SK-N-SH (cell line): ENCODE data around the gene MTPN. TPM values are rescaled to one million over a fixed set of nuclear protein-coding genes. Genes with fewer than 3 reads are reported as not detected.

ENCODE experiments used
- CTCF ChIA-PET: fragments of 300-600, 350-600 bp; formaldehyde crosslinking; extraction: SDS; loops from one replicate; lab custom pipeline; 2021; lab: Yijun Ruan, JAX
- POLR2A ChIA-PET: fragments of 350-600 bp; sonication (Branson Sonifier 250); formaldehyde crosslinking; extraction: SDS; loops from one replicate; lab custom pipeline; 2020; ENCODE audit warnings: antibody characterized with exemption, inconsistent platforms; lab: Yijun Ruan, JAX
- DNase-seq: peaks from one replicate; pipeline ENCODE4 v3.0.0; 2012
- H2AFZ ChIP-seq: fragments of 200-600 bp; sonication (generic); 2 replicates; pipeline ENCODE4 v1.8.1; 2016; ENCODE audit warnings: antibody characterized with exemption, mild to moderate bottlenecking, low read depth
- H3F3A ChIP-seq: fragments of 200-600 bp; sonication (generic); replicated peaks from 2 replicates; pipeline ENCODE3; 2016; ENCODE audit warnings: antibody characterized with exemption, mild to moderate bottlenecking; ENCODE audit not compliant: insufficient read depth
- H3K27ac ChIP-seq, 2 experiments: fragments of 200-500 bp in 1 of 2; fragments of 200-600 bp in 1 of 2; sonication (Bioruptor generic) in 1 of 2; sonication (generic), shearing (Covaris generic) in 1 of 2; 2 replicates each; pipeline versions ENCODE4 v1.5.1 to v1.6.1; 2014 to 2016; ENCODE audit warnings: low read depth in 2 of 2, inconsistent platforms in 1 of 2, low read length in 1 of 2, mild to moderate bottlenecking in 1 of 2, mixed read lengths in 1 of 2
- H3K27me3 ChIP-seq: fragments of 200-600 bp; sonication (generic), shearing (Covaris generic); 2 replicates; pipeline ENCODE4 v1.6.1; 2016; ENCODE audit warnings: mixed run types; ENCODE audit not compliant: insufficient read depth
- H3K36me3 ChIP-seq, 2 experiments: fragments of 200-500 bp in 1 of 2; fragments of 200-600 bp in 1 of 2; sonication (Bioruptor generic) in 1 of 2; sonication (generic) in 1 of 2; replicated peaks in 1 of 2; 2 replicates each; pipeline versions ENCODE3 to v1.5.1; 2014 to 2016; ENCODE audit warnings: low read length in 1 of 2, mild to moderate bottlenecking in 1 of 2; ENCODE audit not compliant: insufficient read depth in 2 of 2, control insufficient read depth in 1 of 2
- H3K4me1 ChIP-seq, 2 experiments: fragments of 200-500 bp in 1 of 2; fragments of 200-600 bp in 1 of 2; sonication (Bioruptor generic) in 1 of 2; sonication (generic), shearing (Covaris generic) in 1 of 2; 2 replicates each; pipeline versions ENCODE4 v1.5.1 to v1.6.1; 2014 to 2016; ENCODE audit warnings: low read depth in 1 of 2, low read length in 1 of 2, mixed run types in 1 of 2; ENCODE audit not compliant: insufficient read depth in 2 of 2, control insufficient read depth in 1 of 2
- H3K4me2 ChIP-seq: fragments of 200-600 bp; sonication (generic), shearing (Covaris generic); 2 replicates; pipeline ENCODE4 v1.6.1; 2017; ENCODE audit warnings: mixed run types
- H3K4me3 ChIP-seq, 2 experiments: fragments of 200-500 bp in 1 of 2; fragments of 200-600 bp in 1 of 2; sonication (Bioruptor generic) in 1 of 2; sonication (generic), shearing (Covaris generic) in 1 of 2; 2 replicates each; pipeline versions ENCODE4 v1.5.1 to v1.8.1; 2014 to 2016; ENCODE audit warnings: low read depth in 2 of 2, inconsistent platforms in 1 of 2, low read length in 1 of 2, mild to moderate bottlenecking in 1 of 2, mixed read lengths in 1 of 2, moderate library complexity in 1 of 2
- H3K79me2 ChIP-seq: fragments of 200-600 bp; sonication (generic); 2 replicates; pipeline ENCODE4 v1.8.1; 2017; ENCODE audit warnings: mild to moderate bottlenecking; ENCODE audit not compliant: insufficient read depth
- H3K9ac ChIP-seq: fragments of 200-600 bp; sonication (generic); 2 replicates; pipeline ENCODE4 v1.6.1; 2017; ENCODE audit warnings: mixed run types
- H3K9me2 ChIP-seq: fragments of 200-600 bp; sonication (generic); 2 replicates; pipeline ENCODE4 v1.6.1; 2017; ENCODE audit warnings: mixed run types
- H3K9me3 ChIP-seq: fragments of 200-600 bp; sonication (generic); 2 replicates; pipeline ENCODE4 v1.6.1; 2017; ENCODE audit warnings: mixed run types, mild to moderate bottlenecking, moderate library complexity
- H4K20me1 ChIP-seq: fragments of 200-600 bp; sonication (generic); 2 replicates; pipeline ENCODE4 v1.6.1; 2017; ENCODE audit warnings: mild to moderate bottlenecking, mixed run types; ENCODE audit not compliant: insufficient read depth
- CHD2 ChIP-seq: fragments of 150-350 bp; IDR thresholded peaks from 2 replicates; pipeline ENCODE4 v1.6.1; 2018; ENCODE audit warnings: low read length; ENCODE audit not compliant: partially characterized antibody
- CTCF ChIP-seq: fragments of 200-600 bp; sonication (generic); IDR thresholded peaks from 2 replicates; pipeline ENCODE4 v1.6.1; 2017; ENCODE audit warnings: antibody characterized with exemption, mild to moderate bottlenecking, moderate library complexity
- ELF1 ChIP-seq: IDR thresholded peaks from 2 replicates; pipeline ENCODE4 v1.4.0; 2012
- EZH2phosphoT487 ChIP-seq: fragments of 200-600 bp; sonication (generic); IDR thresholded peaks from 2 replicates; pipeline ENCODE4 v1.6.1; 2017; ENCODE audit warnings: low read depth, mixed run types, mild to moderate bottlenecking, antibody characterized with exemption, moderate library complexity, borderline replicate concordance
- FOXJ3 ChIP-seq: sonication (generic); formaldehyde crosslinking; IDR thresholded peaks from 2 replicates; pipeline ENCODE4 v1.5.1; 2020; ENCODE audit warnings: mild to moderate bottlenecking, missing genetic modification reagents
- FOXM1 ChIP-seq: IDR thresholded peaks from 2 replicates; pipeline ENCODE4 v1.4.0; 2012; ENCODE audit warnings: low read depth, mild to moderate bottlenecking
- GABPA ChIP-seq: IDR thresholded peaks from 2 replicates; pipeline ENCODE4 v1.4.0; 2012; ENCODE audit warnings: low read depth, mild to moderate bottlenecking
- GATA2 ChIP-seq: sonication (generic); formaldehyde crosslinking; IDR thresholded peaks from 2 replicates; pipeline ENCODE4 v1.5.0; 2020; ENCODE audit warnings: mild to moderate bottlenecking, missing genetic modification reagents
- JUND ChIP-seq: IDR thresholded peaks from 2 replicates; pipeline ENCODE4 v1.4.0; 2012
- MAX ChIP-seq: IDR thresholded peaks from 2 replicates; pipeline ENCODE4 v1.4.0; 2012; ENCODE audit warnings: low read depth
- MEF2A ChIP-seq: IDR thresholded peaks from 2 replicates; pipeline ENCODE4 v1.4.0; 2012; ENCODE audit warnings: low read depth, borderline replicate concordance
- NFIC ChIP-seq: IDR thresholded peaks from 2 replicates; pipeline ENCODE4 v1.4.0; 2012; ENCODE audit warnings: borderline replicate concordance
- PBX3 ChIP-seq: IDR thresholded peaks from 2 replicates; pipeline ENCODE4; 2012
- POLR2AphosphoS5 ChIP-seq: IDR thresholded peaks from 2 replicates; pipeline ENCODE4 v1.6.1; 2012; ENCODE audit warnings: low read depth, low read length
- RAD21 ChIP-seq: IDR thresholded peaks from 2 replicates; pipeline ENCODE4 v1.6.1; 2012; ENCODE audit warnings: mild to moderate bottlenecking, low read length
- RCOR1 ChIP-seq: fragments of 150-350 bp; IDR thresholded peaks from 2 replicates; pipeline ENCODE4 v1.6.1; 2017; ENCODE audit warnings: antibody characterized with exemption, low read length
- RFX5 ChIP-seq: IDR thresholded peaks from 2 replicates; pipeline ENCODE4 v1.6.1; 2012; ENCODE audit warnings: mild to moderate bottlenecking, improper control_type of control experiment, low read length
- RXRA ChIP-seq: IDR thresholded peaks from 2 replicates; pipeline ENCODE4 v1.4.0; 2012; ENCODE audit warnings: low read depth, mild to moderate bottlenecking, borderline replicate concordance
- SIN3A ChIP-seq: IDR thresholded peaks from 2 replicates; pipeline ENCODE4 v1.6.1; 2012; ENCODE audit warnings: low read depth, mild to moderate bottlenecking, low read length, moderate library complexity, borderline replicate concordance
- TEAD4 ChIP-seq: IDR thresholded peaks from 2 replicates; pipeline ENCODE4 v1.4.0; 2012; ENCODE audit warnings: mild to moderate bottlenecking, borderline replicate concordance; ENCODE audit not compliant: insufficient read depth
- YY1 ChIP-seq: IDR thresholded peaks from 2 replicates; pipeline ENCODE4 v1.4.0; 2012; ENCODE audit warnings: low read depth, mild to moderate bottlenecking
- WGBS: methylation state at CpG from one replicate; pipeline ENCODE4 v1.1.6; 2017; ENCODE audit warnings: low lambda C conversion rate; 5-methylcytosine and 5-hydroxymethylcytosine counted together
- polyA plus RNA-seq, 3 experiments: library from polyadenylated mRNA; depleted of rRNA; stranded (reverse); fragments of >200 nt; gene quantifications; 2 replicates each; pipeline ENCODE4 v1.2.3, GENCODE V29; 2012
- TF ChIP-seq, protein P1 (sequence below): IDR thresholded peaks from 2 replicates; pipeline ENCODE4 v1.4.0; 2012; ENCODE audit warnings: low read depth, borderline replicate concordance
- TF ChIP-seq, protein P2 (sequence below): IDR thresholded peaks from 2 replicates; pipeline ENCODE4 v1.6.1; 2012; ENCODE audit warnings: mild to moderate bottlenecking, low read depth, low read length, moderate library complexity
- TF ChIP-seq, protein P3 (sequence below): fragments of 150-350 bp; IDR thresholded peaks from 2 replicates; pipeline ENCODE4 v1.6.1; 2017; ENCODE audit warnings: antibody characterized with exemption, low read length, low read depth, borderline replicate concordance

MTPN gene, protein sequence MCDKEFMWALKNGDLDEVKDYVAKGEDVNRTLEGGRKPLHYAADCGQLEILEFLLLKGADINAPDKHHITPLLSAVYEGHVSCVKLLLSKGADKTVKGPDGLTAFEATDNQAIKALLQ
- 135 and 155 TPM in 2 replicates for polyA plus RNA-seq (2012; rRNA removed)
- polyA plus RNA-seq (2012; cell fraction: cytosol; rRNA removed) = 199 and 225 TPM in 2 replicates
- polyA plus RNA-seq (2012; cell fraction: nucleus; rRNA removed) = 32.1 and 59.1 TPM in 2 replicates

- 2% methylated on average over 47 of the region's 47 CpGs for WGBS
- peak within 1 kb of the TSS; percentile 84 for H2AFZ ChIP-seq
- H3K9me2 ChIP-seq = no peaks in the 10 kb centered on the region
- peak within 1 kb of the TSS; percentile 85 to 87 for H3K27ac ChIP-seq
- no peaks in the 10 kb centered on the region for H3K27me3 ChIP-seq
- H3K36me3 ChIP-seq = peaks cover 24 to 30% of the 10 kb centered on the region in 2 experiments
- peaks cover 44% of the 10 kb centered on the region for H4K20me1 ChIP-seq
- DNase-seq = peak; percentile 96
- peaks cover 27% of the 10 kb centered on the region for H3F3A ChIP-seq
- H3K9ac ChIP-seq = peak within 1 kb of the TSS; percentile 91
- no peaks in the 10 kb centered on the region for H3K9me3 ChIP-seq
- H3K4me1 ChIP-seq = peaks cover 18 to 27% of the 10 kb centered on the region in 2 experiments
- H3K4me3 ChIP-seq = peak within 1 kb of the TSS; percentile 71 to 97
- CTCF ChIA-PET = interaction anchor here (2.1 kb wide), 1 partner anchor 17 kb away, joined by 5 read pairs; no protein-coding TSS in a partner anchor
- H3K79me2 ChIP-seq = peaks cover 51% of the 10 kb centered on the region
- H3K4me2 ChIP-seq = peak within 1 kb of the TSS; percentile 83
- POLR2A ChIA-PET = no interaction called here
- TF ChIP-seq SIN3A (peak; percentile 66; the same call in 1 of the 2 replicates), FOXJ3 (CRISPR knock-in tag) (no peak), CTCF (no peak), RAD21 (no peak; the same call in 1 of the 2 replicates), NFIC (no peak; the same call in 1 of the 2 replicates), RCOR1 (peak; percentile 32; the same call in 1 of the 2 replicates), YY1 (peak; percentile 44), CHD2 (peak; percentile 90), ELF1 (peak; percentile 92), TEAD4 (no peak), PBX3 (peak; percentile 12; the same call in 1 of the 2 replicates), GABPA (peak; percentile 99), JUND (no peak), EZH2phosphoT487 (no peak), RXRA (no peak), GATA2 (CRISPR knock-in tag) (no peak), FOXM1 (no peak), RFX5 (no peak), MEF2A (no peak), MAX (peak; percentile 84), POLR2AphosphoS5 (peak; percentile 91)
- TF ChIP-seq, protein P1, sequence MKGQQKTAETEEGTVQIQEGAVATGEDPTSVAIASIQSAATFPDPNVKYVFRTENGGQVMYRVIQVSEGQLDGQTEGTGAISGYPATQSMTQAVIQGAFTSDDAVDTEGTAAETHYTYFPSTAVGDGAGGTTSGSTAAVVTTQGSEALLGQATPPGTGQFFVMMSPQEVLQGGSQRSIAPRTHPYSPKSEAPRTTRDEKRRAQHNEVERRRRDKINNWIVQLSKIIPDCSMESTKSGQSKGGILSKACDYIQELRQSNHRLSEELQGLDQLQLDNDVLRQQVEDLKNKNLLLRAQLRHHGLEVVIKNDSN = no peak
- TF ChIP-seq, protein P2, sequence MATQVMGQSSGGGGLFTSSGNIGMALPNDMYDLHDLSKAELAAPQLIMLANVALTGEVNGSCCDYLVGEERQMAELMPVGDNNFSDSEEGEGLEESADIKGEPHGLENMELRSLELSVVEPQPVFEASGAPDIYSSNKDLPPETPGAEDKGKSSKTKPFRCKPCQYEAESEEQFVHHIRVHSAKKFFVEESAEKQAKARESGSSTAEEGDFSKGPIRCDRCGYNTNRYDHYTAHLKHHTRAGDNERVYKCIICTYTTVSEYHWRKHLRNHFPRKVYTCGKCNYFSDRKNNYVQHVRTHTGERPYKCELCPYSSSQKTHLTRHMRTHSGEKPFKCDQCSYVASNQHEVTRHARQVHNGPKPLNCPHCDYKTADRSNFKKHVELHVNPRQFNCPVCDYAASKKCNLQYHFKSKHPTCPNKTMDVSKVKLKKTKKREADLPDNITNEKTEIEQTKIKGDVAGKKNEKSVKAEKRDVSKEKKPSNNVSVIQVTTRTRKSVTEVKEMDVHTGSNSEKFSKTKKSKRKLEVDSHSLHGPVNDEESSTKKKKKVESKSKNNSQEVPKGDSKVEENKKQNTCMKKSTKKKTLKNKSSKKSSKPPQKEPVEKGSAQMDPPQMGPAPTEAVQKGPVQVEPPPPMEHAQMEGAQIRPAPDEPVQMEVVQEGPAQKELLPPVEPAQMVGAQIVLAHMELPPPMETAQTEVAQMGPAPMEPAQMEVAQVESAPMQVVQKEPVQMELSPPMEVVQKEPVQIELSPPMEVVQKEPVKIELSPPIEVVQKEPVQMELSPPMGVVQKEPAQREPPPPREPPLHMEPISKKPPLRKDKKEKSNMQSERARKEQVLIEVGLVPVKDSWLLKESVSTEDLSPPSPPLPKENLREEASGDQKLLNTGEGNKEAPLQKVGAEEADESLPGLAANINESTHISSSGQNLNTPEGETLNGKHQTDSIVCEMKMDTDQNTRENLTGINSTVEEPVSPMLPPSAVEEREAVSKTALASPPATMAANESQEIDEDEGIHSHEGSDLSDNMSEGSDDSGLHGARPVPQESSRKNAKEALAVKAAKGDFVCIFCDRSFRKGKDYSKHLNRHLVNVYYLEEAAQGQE = 0 out of 2 replicates have a peak, but pooled peaks have one; percentile 19
- TF ChIP-seq, protein P3, sequence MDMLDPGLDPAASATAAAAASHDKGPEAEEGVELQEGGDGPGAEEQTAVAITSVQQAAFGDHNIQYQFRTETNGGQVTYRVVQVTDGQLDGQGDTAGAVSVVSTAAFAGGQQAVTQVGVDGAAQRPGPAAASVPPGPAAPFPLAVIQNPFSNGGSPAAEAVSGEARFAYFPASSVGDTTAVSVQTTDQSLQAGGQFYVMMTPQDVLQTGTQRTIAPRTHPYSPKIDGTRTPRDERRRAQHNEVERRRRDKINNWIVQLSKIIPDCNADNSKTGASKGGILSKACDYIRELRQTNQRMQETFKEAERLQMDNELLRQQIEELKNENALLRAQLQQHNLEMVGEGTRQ = 0 out of 2 replicates have a peak, but pooled peaks have one; percentile 13
Observed at GRCh38 chr7:135977007-135977741, at the start of gene MTPN. Gene MTPN, minus strand, starts transcription at chr7:135977359. Its CDS starts 259 bp downstream, at chr7:135977100.
